GM12873 (cell line): Measurements from ENCODE around the gene MDN1.

Source experiments
- CTCF ChIP-seq: IDR thresholded peaks from 2 replicates; pipeline ENCODE4 v1.5.1; 2012; ENCODE audit warnings: low read depth, mild to moderate bottlenecking, moderate library complexity, low read length, control low read depth; ENCODE audit not compliant: insufficient read depth; ENCODE audit errors: missing control alignments

The MDN1 gene

DNA sequence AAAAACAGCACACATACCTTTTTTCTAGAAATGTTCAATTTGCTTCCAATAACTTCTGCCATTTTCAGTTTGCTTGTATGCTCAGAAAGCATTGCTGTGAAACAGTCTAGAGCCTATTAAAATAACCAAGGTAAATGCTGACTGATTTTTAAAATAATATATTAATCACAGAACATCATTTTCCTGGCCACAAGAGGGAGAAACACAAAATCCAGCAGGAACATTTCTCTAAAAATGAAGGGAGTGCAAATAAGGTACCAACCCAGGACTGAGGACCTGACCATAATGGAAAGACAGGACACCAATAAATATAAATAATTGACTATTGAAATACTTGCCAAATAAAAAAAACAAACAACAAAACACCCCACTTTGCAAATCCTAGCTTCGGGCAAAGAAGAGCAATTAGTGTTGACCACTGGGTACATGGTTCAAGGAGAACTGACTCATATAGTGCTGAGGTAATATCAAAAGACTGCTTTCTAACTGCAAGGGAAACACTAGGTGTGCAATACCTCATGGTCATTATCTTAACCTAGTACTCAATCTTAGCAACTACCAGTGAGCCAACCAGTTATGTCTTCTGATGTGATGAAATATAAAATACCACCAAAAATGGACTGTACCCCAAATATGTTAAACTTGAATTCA is 42.9 kb downstream of the MDN1 start:
- no peak for TF ChIP-seq CTCF

DNA sequence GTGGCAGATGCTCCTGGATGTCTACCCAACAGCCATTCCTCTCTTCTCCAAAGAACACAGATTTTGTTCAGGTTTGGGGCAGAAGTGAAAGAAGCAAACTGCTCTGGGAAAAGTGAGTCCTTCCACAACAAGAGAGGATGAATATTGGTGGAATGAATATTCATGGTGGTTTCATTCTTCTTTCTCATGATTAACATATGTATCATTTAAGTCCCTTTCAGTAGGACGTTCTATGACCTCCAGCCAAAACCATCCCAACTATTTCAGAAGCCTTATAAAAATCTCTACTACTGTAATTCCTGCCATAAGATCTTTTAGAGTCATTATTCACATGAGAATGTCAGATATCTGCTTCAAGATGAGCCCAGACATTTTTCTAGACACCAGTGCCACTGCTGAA is 44.4 kb downstream of the MDN1 start:
- no peak for TF ChIP-seq CTCF

GRCh38 chr6:89769572-89769971 is 50.0 kb downstream of the MDN1 start:
- no peak for TF ChIP-seq CTCF

DNA sequence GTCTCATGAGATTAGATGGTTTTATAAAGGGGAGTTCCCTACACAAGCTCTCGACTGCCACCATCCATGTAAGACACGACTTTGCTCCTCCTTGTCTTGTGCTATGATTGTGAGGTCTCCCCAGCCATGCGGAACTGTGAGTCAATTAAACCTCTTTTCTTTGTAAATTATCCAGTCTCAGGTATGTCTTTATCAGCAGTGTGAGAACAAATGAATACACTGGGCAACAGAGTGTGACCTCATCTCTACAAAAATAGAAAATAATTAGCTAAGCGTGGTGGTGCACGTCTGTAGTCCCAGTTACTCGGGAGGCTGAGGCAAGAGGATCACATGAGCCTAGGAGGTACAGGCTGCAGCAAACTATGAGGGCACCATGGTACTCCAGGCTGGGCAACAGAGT is 51.3 kb downstream of the MDN1 start:
- no peak for TF ChIP-seq CTCF

DNA sequence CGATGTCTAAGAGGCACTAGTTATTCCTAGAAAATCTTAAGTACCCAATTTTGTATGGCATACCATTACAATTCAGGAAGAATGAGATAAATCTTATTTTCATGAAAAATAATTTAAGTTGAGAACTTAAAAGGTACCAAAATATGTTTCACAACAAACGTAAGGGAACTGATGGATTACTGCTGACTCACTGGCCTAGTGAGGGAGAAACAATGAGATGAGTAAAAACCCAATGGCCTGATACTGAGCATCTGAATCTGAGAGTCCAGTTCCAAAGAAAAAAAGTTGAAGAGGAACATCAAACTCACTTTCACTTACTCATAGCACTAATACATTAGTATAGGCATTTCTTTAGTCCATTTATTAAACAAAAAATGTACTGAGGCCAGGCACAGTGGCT is 56.0 kb downstream of the MDN1 start:
- no peak for TF ChIP-seq CTCF

- no peak for TF ChIP-seq CTCF
Measured at GRCh38 chr6:89758830-89759229, 60.8 kb downstream of the MDN1 start.

GRCh38 chr6:89750338-89750737 is 69.3 kb downstream of the MDN1 start:
- no peak for TF ChIP-seq CTCF
